ENCODE data around the gene GRAMD1A. TPM values are rescaled to one million over a fixed set of nuclear protein-coding genes. Genes with fewer than 3 reads are reported as not detected.
A peak's percentile ranks its signal among the peaks of the same experiment; 100 is the strongest.

Gene GRAMD1A
- total RNA-seq, 1 donor from 2014 or later: 79.6 TPM

DNA sequence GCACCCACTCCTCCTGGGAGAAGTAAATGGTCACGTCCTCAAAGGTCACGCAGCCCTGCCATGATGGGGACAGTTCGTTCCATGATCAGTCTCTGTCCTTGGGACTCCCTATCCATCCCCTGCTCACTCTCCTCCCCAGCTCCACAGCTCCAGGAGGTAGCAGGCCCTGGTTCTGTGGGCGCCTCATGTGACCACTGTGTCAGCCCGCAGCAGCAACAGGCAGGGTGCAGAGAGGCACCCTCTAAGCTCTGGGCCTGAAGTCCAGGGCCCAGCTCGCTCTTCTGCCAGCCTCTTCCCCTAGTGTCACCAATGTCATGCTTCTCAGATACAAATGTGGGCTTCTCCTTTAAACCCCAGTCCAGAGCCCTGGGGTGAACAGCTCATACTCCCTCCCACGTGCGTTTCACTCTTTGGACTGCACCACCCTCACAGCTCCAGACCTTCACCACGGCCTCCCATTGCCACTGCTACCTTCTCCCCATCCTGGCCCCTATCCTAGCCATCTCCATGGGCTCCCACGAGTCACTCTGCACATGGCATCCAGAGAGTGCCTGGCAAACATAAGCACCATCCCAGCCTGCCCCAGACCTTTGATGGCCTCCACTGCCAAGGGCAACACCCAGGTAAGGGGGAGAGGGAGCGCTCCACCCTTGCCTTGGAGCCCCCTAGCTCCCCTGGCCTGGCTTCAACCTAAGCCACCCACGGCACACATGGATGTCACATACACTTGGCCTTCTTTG is 39.0 kb upstream of the GRAMD1A start:
- peak; percentile 54 for DNase-seq (ENCODE audit: extremely low spot score, unreplicated experiment)
- peaks cover 14% of the 10 kb centered on the region for H3K9me3 Mint-ChIP-seq
- no peaks in the 10 kb centered on the region for H3K27me3 Mint-ChIP-seq
- peaks cover 16% of the 10 kb centered on the region for H3K4me1 Mint-ChIP-seq (ENCODE audit: unreplicated experiment)
- no peak overlapping the region for H3K27ac Mint-ChIP-seq
- peak overlapping the region; percentile 12 for H3K4me3 Mint-ChIP-seq
- peaks cover 63% of the 10 kb centered on the region for H3K36me3 Mint-ChIP-seq
- TF ChIP-seq, protein P1, sequence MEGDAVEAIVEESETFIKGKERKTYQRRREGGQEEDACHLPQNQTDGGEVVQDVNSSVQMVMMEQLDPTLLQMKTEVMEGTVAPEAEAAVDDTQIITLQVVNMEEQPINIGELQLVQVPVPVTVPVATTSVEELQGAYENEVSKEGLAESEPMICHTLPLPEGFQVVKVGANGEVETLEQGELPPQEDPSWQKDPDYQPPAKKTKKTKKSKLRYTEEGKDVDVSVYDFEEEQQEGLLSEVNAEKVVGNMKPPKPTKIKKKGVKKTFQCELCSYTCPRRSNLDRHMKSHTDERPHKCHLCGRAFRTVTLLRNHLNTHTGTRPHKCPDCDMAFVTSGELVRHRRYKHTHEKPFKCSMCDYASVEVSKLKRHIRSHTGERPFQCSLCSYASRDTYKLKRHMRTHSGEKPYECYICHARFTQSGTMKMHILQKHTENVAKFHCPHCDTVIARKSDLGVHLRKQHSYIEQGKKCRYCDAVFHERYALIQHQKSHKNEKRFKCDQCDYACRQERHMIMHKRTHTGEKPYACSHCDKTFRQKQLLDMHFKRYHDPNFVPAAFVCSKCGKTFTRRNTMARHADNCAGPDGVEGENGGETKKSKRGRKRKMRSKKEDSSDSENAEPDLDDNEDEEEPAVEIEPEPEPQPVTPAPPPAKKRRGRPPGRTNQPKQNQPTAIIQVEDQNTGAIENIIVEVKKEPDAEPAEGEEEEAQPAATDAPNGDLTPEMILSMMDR (conservative IDR thresholded peaks at IDR 0.05): no peak

DNA sequence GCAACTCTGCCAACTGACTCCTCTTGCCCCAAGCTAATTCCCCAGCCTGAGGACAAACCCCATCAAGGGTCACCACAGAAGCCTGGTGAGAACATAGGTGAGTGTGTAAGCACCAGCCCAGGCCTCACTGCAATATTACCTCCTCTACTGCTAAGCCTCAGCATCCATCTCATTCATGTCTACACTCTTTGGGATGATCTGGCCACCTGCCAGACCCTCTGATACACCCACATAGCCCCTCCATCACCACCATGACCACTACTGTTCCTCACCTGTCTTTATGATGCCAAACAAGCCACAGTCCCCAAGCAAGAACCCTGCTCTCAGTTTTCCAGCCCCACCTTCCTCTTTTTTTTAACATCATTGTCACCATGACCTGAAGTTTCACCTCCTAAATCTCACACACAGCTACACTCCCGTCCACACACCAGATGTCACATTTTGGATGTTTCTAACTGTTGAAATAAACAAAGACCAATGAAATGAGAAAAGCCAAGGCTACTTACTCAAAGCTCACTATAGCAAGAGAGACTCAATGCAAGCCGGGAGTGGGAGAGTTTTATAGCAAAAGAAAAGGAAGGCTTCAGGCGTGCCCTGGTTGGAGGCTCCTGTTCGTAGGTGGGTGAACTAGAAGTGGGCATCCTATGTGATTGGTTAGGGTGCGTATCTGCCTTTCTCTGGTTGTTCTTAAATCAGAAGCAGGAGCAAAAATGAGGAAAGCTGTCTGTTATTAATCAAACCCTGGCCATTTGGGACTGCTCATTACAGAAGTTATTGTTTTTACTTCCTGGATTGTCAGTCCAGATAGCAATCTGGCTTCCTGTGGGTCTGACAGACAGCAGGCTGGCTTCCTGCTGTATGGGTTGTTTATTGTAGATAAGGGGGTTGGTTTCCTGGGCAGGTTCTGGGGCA is 38.1 kb upstream of the GRAMD1A start:
- Mint-ChIP-seq H3K4me3 (peak overlapping the region; percentile 89), H3K36me3 (peaks cover 55% of the 10 kb centered on the region), H3K27ac (no peak overlapping the region), H3K4me1 (ENCODE audit: unreplicated experiment) (peaks cover 16% of the 10 kb centered on the region), H3K9me3 (peaks cover 9% of the 10 kb centered on the region), H3K27me3 (no peaks in the 10 kb centered on the region)
- peak; percentile 39 for DNase-seq (ENCODE audit: extremely low spot score, unreplicated experiment)
- TF ChIP-seq, protein P1 (conservative IDR thresholded peaks at IDR 0.05): no peak

DNA sequence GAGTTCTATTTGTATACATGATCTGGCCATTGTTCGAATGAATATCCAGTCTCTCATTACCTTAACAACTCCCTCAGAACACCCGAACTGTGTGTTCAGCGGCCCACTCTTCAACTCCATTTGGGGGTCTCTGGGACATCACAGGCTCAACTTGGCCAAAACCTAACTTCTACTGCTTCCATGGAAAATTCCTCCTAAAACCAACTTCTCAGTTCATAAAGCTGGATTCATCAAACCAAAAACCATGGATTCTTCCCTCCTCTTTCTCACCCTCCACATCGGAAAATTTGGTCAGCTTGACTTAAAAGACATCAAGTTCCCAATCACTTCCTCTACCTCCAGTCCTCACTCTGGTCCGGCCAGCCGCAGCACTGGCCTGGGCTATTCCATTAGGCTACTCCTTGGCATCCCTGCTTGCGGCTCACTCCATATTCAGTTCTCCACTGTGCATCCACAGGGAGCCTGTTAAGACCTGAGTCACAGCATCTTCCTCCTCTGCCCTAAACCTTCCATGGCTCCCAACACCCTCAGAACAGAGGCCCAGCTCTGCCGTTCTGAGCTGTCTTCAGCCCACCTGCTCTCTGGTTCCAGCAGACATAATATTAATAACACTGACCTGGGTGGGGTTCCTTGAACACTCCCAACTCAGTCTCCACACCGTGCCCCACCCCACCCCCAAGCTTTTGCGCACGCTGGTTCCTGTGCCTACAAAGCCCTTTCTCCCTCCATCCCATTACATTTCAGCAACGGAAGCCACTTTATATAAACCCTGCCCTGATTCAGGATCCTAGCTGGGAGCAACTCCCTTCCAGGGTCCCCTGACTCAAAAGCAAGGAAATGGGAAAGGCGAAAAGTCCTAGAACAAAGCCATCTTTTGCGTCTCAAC is 37.2 kb upstream of the GRAMD1A start:
- TF ChIP-seq, protein P1 (conservative IDR thresholded peaks at IDR 0.05): no peak
- peak; percentile 57 for DNase-seq (ENCODE audit: extremely low spot score, unreplicated experiment)
- Mint-ChIP-seq H3K27me3 (peaks cover 1% of the 10 kb centered on the region), H3K9me3 (peaks cover 6% of the 10 kb centered on the region), H3K27ac (peak overlapping the region; percentile 45), H3K4me3 (peak overlapping the region; percentile 89), H3K36me3 (peaks cover 47% of the 10 kb centered on the region), H3K4me1 (ENCODE audit: unreplicated experiment) (peaks cover 16% of the 10 kb centered on the region)

DNA sequence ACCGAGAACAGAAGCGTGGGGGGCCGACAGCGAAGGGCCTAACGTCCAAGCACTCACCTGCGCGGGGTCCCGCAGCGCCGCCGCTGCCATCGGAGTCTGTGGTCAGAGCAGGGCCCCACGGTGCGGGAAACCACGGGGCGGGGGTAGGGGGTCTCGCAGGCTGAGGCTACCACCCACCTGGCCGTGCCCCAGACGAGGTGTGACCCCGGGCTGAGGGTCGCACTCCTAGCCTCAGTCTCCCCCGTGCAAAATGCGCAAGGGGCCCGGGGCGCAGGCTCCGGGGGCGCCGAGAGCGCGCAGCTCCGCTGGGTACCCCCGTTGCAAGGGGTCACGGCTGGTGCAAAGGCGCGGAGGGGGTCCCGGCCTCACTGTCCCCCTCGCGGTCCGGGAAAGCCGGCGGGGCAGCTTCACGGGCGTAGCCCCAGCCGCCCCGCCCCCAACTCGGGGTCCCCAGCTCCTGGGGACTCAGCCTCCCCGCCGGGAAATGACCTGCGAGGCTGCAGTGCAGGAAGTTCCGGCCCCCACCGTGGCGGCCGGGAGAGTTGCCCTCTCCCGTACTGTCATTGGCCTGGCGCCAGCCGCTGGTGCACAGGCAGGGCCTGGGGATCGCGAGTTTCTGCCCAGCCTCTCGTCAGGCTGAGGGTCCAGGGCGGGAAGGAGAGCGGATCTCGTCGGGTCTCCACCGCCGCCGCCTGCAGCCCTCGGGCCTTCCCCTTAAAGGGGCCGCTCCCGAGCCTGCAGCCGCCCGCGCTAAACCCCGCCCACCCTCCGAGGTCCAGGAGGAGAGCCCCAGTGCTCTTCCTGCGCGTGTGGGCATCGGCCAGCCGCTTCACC is 36.3 kb upstream of the GRAMD1A start, which contains the start of gene ZNF792:
TSS of gene ZNF792 (minus strand) at position 657 of the 834 bp plus-strand sequence. CDS start at position 90, 567 bp downstream.
- Mint-ChIP-seq H3K4me1 (ENCODE audit: unreplicated experiment) (peaks cover 16% of the 10 kb centered on the region), H3K9me3 (peaks cover 10% of the 10 kb centered on the region), H3K36me3 (peaks cover 38% of the 10 kb centered on the region), H3K27me3 (peaks cover 5% of the 10 kb centered on the region), H3K4me3 (peak within 1 kb of the TSS; percentile 89), H3K27ac (peak within 1 kb of the TSS; percentile 45)
- TF ChIP-seq, protein P1 (conservative IDR thresholded peaks at IDR 0.05): no peak
- peak; percentile 79 for DNase-seq (ENCODE audit: extremely low spot score, unreplicated experiment)

Data from type B pancreatic cell (in vitro differentiated cells).